ENCODE measurements around the gene CRCP.
"Not testable (repeated sequence)": the region's sequence is repeated elsewhere in the genome, so short reads cannot be mapped to it uniquely, and the experiment has no call there.

The CRCP gene

DNA sequence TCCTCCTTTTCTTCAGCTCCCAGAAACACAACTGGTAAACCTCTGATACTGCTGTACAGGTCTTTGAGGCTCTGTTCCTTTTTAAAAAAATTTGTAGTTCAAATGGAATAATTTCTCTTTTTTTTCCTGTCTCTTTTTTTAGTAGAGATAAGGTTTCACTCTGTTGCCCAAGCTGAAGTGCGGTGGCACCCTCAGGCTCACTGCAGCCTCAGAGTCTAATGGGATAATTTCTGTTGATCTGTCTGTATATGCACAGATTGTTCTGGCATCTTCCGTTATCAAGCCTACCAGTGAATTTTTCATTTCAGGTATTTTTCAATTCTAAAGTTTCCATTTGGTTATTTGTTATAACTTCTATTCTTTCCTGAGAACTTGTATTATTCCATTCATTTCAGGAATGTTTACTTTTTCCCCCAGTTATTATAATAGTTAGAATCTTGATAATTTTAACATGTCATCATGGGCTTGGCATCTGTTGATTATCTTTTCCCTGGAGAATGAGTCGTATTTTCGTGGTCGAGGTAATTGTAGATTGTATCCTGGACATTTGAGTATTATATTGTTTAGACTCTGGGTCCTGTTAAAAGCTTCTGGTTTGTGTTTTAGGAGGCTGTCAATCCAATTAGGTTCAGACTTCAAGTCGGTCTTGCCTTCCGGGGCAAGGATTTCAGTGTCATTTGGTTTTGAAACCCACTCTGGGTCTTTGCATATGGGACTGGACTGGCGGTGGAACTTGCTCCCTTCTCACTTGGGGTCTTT lies 24.5 kb downstream of the CRCP start:
- peaks cover 76% of the 10 kb centered on the region for H3K36me3 ChIP-seq (ENCODE audit: insufficient read depth, insufficient read length, low read length)
- H3K4me1 ChIP-seq (ENCODE audit: insufficient read depth, insufficient read length) = no peaks in the 10 kb centered on the region
- DNase-seq (ENCODE audit: low read depth, low spot score) = no peak
- no peak overlapping the region for H3K4me3 ChIP-seq (ENCODE audit: insufficient read length, low read depth)
- TF ChIP-seq YY1 (IDR thresholded peaks at IDR 0.05; ENCODE audit: insufficient read depth, insufficient read length) (no peak), SUZ12 (IDR thresholded peaks at IDR 0.05; ENCODE audit: extremely low read depth, insufficient read depth, insufficient read length) (no peak), ZNF274 (IDR thresholded peaks at IDR 0.05; ENCODE audit: low read depth, low read length) (no peak)
- no peaks in the 10 kb centered on the region for H3K9me3 ChIP-seq (ENCODE audit: insufficient read depth, low read length)
- no peak overlapping the region for H3K9ac ChIP-seq (ENCODE audit: insufficient read length, low read depth)
- no peaks in the 10 kb centered on the region for H3K27me3 ChIP-seq (ENCODE audit: insufficient read depth, insufficient read length)

- Histone ChIP-seq H3K4me3 (ENCODE audit: insufficient read length, low read depth) (no peak overlapping the region), H3K4me1 (ENCODE audit: insufficient read depth, insufficient read length) (no peaks in the 10 kb centered on the region), H3K9ac (ENCODE audit: insufficient read length, low read depth) (no peak overlapping the region), H3K9me3 (ENCODE audit: insufficient read depth, low read length) (no peaks in the 10 kb centered on the region), H3K27me3 (ENCODE audit: insufficient read depth, insufficient read length) (no peaks in the 10 kb centered on the region), H3K36me3 (ENCODE audit: insufficient read depth, insufficient read length, low read length) (peaks cover 81% of the 10 kb centered on the region)
- no peak for TF ChIP-seq ZNF274 (IDR thresholded peaks at IDR 0.05; ENCODE audit: low read depth, low read length)
- TF ChIP-seq SUZ12 (IDR thresholded peaks at IDR 0.05; ENCODE audit: extremely low read depth, insufficient read depth, insufficient read length) = no peak
- no peak for TF ChIP-seq YY1 (IDR thresholded peaks at IDR 0.05; ENCODE audit: insufficient read depth, insufficient read length)
- peak; percentile 30 for DNase-seq (ENCODE audit: low read depth, low spot score)
Observed at GRCh38 chr7:66140924-66141323, 26.3 kb downstream of the CRCP start.

DNA sequence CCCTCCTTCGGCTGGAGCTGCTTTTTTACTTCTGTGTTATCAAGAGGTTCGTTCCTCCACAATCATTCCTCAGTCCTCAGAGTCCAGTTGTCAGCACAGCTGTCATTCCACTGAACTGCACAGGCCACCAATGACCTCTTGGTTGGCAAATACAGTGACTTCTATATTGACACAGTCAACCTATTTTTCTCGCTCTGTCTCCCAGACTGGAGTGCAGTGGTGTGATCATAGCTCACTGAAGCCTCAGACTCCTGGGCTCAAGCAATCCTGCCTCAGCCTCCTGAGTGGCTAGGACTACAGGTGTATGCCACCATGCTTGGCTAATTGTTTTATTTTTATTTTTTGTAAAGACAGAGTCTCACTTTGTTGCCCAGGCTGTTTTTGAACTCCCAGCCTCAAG lies 27.7 kb downstream of the CRCP start:
- no peak overlapping the region for H3K4me3 ChIP-seq (ENCODE audit: insufficient read length, low read depth)
- H3K9ac ChIP-seq (ENCODE audit: insufficient read length, low read depth) = no peak overlapping the region
- peaks cover 85% of the 10 kb centered on the region for H3K36me3 ChIP-seq (ENCODE audit: insufficient read depth, insufficient read length, low read length)
- no peaks in the 10 kb centered on the region for H3K4me1 ChIP-seq (ENCODE audit: insufficient read depth, insufficient read length)
- no peaks in the 10 kb centered on the region for H3K27me3 ChIP-seq (ENCODE audit: insufficient read depth, insufficient read length)
- TF ChIP-seq ZNF274 (IDR thresholded peaks at IDR 0.05; ENCODE audit: low read depth, low read length) (no peak), SUZ12 (IDR thresholded peaks at IDR 0.05; ENCODE audit: extremely low read depth, insufficient read depth, insufficient read length) (no peak), YY1 (IDR thresholded peaks at IDR 0.05; ENCODE audit: insufficient read depth, insufficient read length) (no peak)
- H3K9me3 ChIP-seq (ENCODE audit: insufficient read depth, low read length) = no peaks in the 10 kb centered on the region
- no peak for DNase-seq (ENCODE audit: low read depth, low spot score)

DNA sequence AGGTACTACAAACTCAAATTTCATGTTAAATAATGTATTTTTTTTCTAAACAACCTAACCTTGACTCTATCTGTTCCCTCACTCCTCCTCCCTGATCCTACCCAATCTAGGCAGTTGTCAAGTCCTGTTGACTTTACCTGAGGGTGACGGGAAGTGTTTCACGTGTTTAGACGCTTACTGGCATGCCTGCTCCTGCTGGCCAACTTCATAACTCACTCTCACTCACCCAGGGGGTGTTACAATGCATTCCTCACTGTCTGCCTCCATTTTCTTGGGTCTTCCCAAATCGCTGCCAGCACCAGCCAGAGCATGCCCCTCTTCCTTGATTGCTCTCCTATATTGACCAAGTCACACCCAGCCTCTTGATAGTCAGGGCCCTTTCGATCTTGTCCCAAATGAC lies 28.3 kb downstream of the CRCP start:
- no peaks in the 10 kb centered on the region for H3K9me3 ChIP-seq (ENCODE audit: insufficient read depth, low read length)
- no peak overlapping the region for H3K4me3 ChIP-seq (ENCODE audit: insufficient read length, low read depth)
- H3K27me3 ChIP-seq (ENCODE audit: insufficient read depth, insufficient read length) = no peaks in the 10 kb centered on the region
- no peak for DNase-seq (ENCODE audit: low read depth, low spot score)
- H3K4me1 ChIP-seq (ENCODE audit: insufficient read depth, insufficient read length) = no peaks in the 10 kb centered on the region
- no peak overlapping the region for H3K9ac ChIP-seq (ENCODE audit: insufficient read length, low read depth)
- H3K36me3 ChIP-seq (ENCODE audit: insufficient read depth, insufficient read length, low read length) = peaks cover 86% of the 10 kb centered on the region
- TF ChIP-seq ZNF274 (IDR thresholded peaks at IDR 0.05; ENCODE audit: low read depth, low read length) (no peak), SUZ12 (IDR thresholded peaks at IDR 0.05; ENCODE audit: extremely low read depth, insufficient read depth, insufficient read length) (no peak), YY1 (IDR thresholded peaks at IDR 0.05; ENCODE audit: insufficient read depth, insufficient read length) (no peak)

GRCh38 chr7:66143876-66144332 lies 29.3 kb downstream of the CRCP start:
- no peak for DNase-seq (ENCODE audit: low read depth, low spot score)

GRCh38 chr7:66145400-66146104 lies 30.9 kb downstream of the CRCP start:
- Histone ChIP-seq H3K4me1 (ENCODE audit: insufficient read depth, insufficient read length) (peaks cover under 1% of the 10 kb centered on the region), H3K27me3 (ENCODE audit: insufficient read depth, insufficient read length) (no peaks in the 10 kb centered on the region), H3K4me3 (ENCODE audit: insufficient read length, low read depth) (no peak overlapping the region), H3K9ac (ENCODE audit: insufficient read length, low read depth) (no peak overlapping the region), H3K9me3 (ENCODE audit: insufficient read depth, low read length) (no peaks in the 10 kb centered on the region), H3K36me3 (ENCODE audit: insufficient read depth, insufficient read length, low read length) (peaks cover 81% of the 10 kb centered on the region)
- TF ChIP-seq YY1 (IDR thresholded peaks at IDR 0.05; ENCODE audit: insufficient read depth, insufficient read length) (no peak), ZNF274 (IDR thresholded peaks at IDR 0.05; ENCODE audit: low read depth, low read length) (no peak), SUZ12 (IDR thresholded peaks at IDR 0.05; ENCODE audit: extremely low read depth, insufficient read depth, insufficient read length) (no peak)
- DNase-seq (ENCODE audit: low read depth, low spot score) = no peak

More at GRCh38 chr7:66143876-66144332, 29.3 kb downstream of the CRCP start:
- H3K9me3 ChIP-seq (ENCODE audit: insufficient read depth, low read length) = no peaks in the 10 kb centered on the region
- no peaks in the 10 kb centered on the region for H3K4me1 ChIP-seq (ENCODE audit: insufficient read depth, insufficient read length)
- H3K9ac ChIP-seq (ENCODE audit: insufficient read length, low read depth) = no peak overlapping the region
- no peaks in the 10 kb centered on the region for H3K27me3 ChIP-seq (ENCODE audit: insufficient read depth, insufficient read length)
- peaks cover 91% of the 10 kb centered on the region for H3K36me3 ChIP-seq (ENCODE audit: insufficient read depth, insufficient read length, low read length)
- TF ChIP-seq ZNF274 (IDR thresholded peaks at IDR 0.05; ENCODE audit: low read depth, low read length) (no peak), YY1 (IDR thresholded peaks at IDR 0.05; ENCODE audit: insufficient read depth, insufficient read length) (no peak), SUZ12 (IDR thresholded peaks at IDR 0.05; ENCODE audit: extremely low read depth, insufficient read depth, insufficient read length) (no peak)
- no peak overlapping the region for H3K4me3 ChIP-seq (ENCODE audit: insufficient read length, low read depth)

DNA sequence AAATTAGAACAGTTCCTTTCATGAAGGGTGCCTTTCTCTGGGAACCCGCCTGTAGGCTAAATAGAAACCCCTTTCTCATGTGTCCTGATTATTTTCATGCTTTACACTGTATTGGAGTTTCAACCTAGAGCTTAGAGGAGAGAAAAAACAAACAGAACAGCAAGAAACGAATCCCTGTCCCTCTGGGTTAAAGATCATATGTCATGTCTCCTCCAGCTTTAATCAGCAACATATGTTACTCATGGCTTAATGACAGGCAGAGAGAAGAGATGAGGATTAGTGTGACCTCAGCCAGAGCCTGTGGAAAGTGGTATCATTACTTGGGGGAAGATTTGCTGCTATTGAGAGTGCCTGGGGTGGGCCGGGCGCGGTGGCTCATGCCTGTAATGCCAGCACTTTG lies 32.1 kb downstream of the CRCP start:
- H3K27me3 ChIP-seq (ENCODE audit: insufficient read depth, insufficient read length) = peaks cover 3% of the 10 kb centered on the region
- H3K9me3 ChIP-seq (ENCODE audit: insufficient read depth, low read length) = no peaks in the 10 kb centered on the region
- DNase-seq (ENCODE audit: low read depth, low spot score) = no peak
- H3K36me3 ChIP-seq (ENCODE audit: insufficient read depth, insufficient read length, low read length) = peaks cover 84% of the 10 kb centered on the region
- TF ChIP-seq ZNF274 (IDR thresholded peaks at IDR 0.05; ENCODE audit: low read depth, low read length) (no peak), YY1 (IDR thresholded peaks at IDR 0.05; ENCODE audit: insufficient read depth, insufficient read length) (no peak), SUZ12 (IDR thresholded peaks at IDR 0.05; ENCODE audit: extremely low read depth, insufficient read depth, insufficient read length) (no peak)
- peaks cover 6% of the 10 kb centered on the region for H3K4me1 ChIP-seq (ENCODE audit: insufficient read depth, insufficient read length)
- H3K9ac ChIP-seq (ENCODE audit: insufficient read length, low read depth) = no peak overlapping the region
- H3K4me3 ChIP-seq (ENCODE audit: insufficient read length, low read depth) = no peak overlapping the region

DNA sequence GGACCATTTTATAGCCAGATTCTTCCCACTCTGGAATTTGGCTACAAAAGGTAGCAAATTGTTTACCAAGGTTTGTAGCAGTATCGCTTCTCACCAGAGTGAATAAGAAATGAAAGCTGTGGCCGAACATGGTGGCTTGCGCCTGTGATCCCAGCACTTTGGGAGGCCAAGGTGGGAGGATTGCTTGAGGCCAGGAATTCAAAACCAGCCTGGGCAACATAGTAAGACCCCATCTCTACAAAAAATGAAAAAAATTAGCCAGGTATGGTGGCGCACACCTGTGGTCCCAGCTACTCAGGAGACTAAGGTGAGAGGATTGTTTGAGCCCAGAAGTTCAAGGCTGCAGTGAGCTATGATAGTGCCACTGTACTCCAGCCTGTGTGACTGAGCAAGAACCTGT lies 33.0 kb downstream of the CRCP start:
- peaks cover 84% of the 10 kb centered on the region for H3K36me3 ChIP-seq (ENCODE audit: insufficient read depth, insufficient read length, low read length)
- DNase-seq (ENCODE audit: low read depth, low spot score) = not testable (repeated sequence)
- H3K4me1 ChIP-seq (ENCODE audit: insufficient read depth, insufficient read length) = peaks cover 14% of the 10 kb centered on the region

More for the DNA sequence above, 33.0 kb downstream of the CRCP start:
- not testable (repeated sequence) for H3K9ac ChIP-seq (ENCODE audit: insufficient read length, low read depth); H3K9me3 ChIP-seq (ENCODE audit: insufficient read depth, low read length); H3K4me3 ChIP-seq (ENCODE audit: insufficient read length, low read depth); H3K27me3 ChIP-seq (ENCODE audit: insufficient read depth, insufficient read length)

Measured in NT2/D1 (cell line).